ENCODE results near the gene SNRPD1. TPM values are rescaled to one million over a fixed set of nuclear protein-coding genes. Genes with fewer than 3 reads are reported as not detected.

SNRPD1 gene
- total and polyA plus RNA-seq, 9 of the 15 experiments (the other 6 are each of a cell fraction or from before 2014, with no cell fraction given), result 186 to 1,063 (median 313) TPM

GRCh38 chr18:21612125-21613039 lies at the start of gene SNRPD1 (continued):
- TF ChIP-seq CHAMP1 (IDR thresholded peaks at IDR 0.05), result peak; percentile 99
- TF ChIP-seq ARNT (IDR thresholded peaks at IDR 0.05), result no peak
- no peak for TF ChIP-seq SMAD3 (CRISPR knock-in tag; conservative IDR thresholded peaks at IDR 0.05)
- TF ChIP-seq L3MBTL2 (IDR thresholded peaks at IDR 0.05), result peak; percentile 96
- TF ChIP-seq CC2D1A (IDR thresholded peaks at IDR 0.05), result peak; percentile 86
- TF ChIP-seq HNRNPLL (IDR thresholded peaks at IDR 0.05; ENCODE audit: low read depth, low read length, poor library complexity, severe bottlenecking), result peak; percentile 98
- TF ChIP-seq ZC3H8 (IDR thresholded peaks at IDR 0.05), result no peak
- no peak for TF ChIP-seq XRCC3 (IDR thresholded peaks at IDR 0.05)
- TF ChIP-seq CLOCK (CRISPR knock-in tag; IDR thresholded peaks at IDR 0.05; ENCODE audit: borderline replicate concordance), result no peak
- no peak for TF ChIP-seq PCBP2 (IDR thresholded peaks at IDR 0.05; ENCODE audit: low read depth, low read length, poor library complexity, severe bottlenecking)
- peak; percentile 86 for TF ChIP-seq PCBP1 (IDR thresholded peaks at IDR 0.05; ENCODE audit: low read depth, low read length, poor library complexity, severe bottlenecking)
- peak; percentile 48 for TF ChIP-seq SOX6 (IDR thresholded peaks at IDR 0.05)
- TF ChIP-seq THAP12 (CRISPR knock-in tag; IDR thresholded peaks at IDR 0.05), result peak; percentile 97
- TF ChIP-seq ZNF143 (CRISPR knock-in tag; IDR thresholded peaks at IDR 0.05), result no peak
- TF ChIP-seq ETS2 (tag; IDR thresholded peaks at IDR 0.05; ENCODE audit: borderline replicate concordance, poor library complexity, severe bottlenecking), result no peak
- no peak for TF ChIP-seq DDX20 (tag; IDR thresholded peaks at IDR 0.05; ENCODE audit: low read depth)
- TF ChIP-seq FOXJ2 (tag; IDR thresholded peaks at IDR 0.05), result no peak
- TF ChIP-seq ILK (tag; IDR thresholded peaks at IDR 0.05; ENCODE audit: borderline replicate concordance, low read depth), result no peak
- TF ChIP-seq NFXL1 (CRISPR knock-in tag; IDR thresholded peaks at IDR 0.05), result no peak
- peak; percentile 60; the same call in 1 of the 2 replicates for TF ChIP-seq SRSF3 (IDR thresholded peaks at IDR 0.05; ENCODE audit: insufficient read depth, low read length)
- no peak for TF ChIP-seq RBM15 (IDR thresholded peaks at IDR 0.05; ENCODE audit: insufficient read depth, low read length)

All from K562 (cell line).